AG04449 (cell line): ENCODE measurements around the gene COQ3.

Source experiments
- CTCF ChIA-PET: fragments of 350-600 bp; formaldehyde crosslinking; extraction: SDS; loops from one replicate; lab custom pipeline; 2021; ENCODE audit warnings: antibody characterized with exemption; lab: Yijun Ruan, JAX
- POLR2A ChIA-PET: fragments of 400-600, 350-600 bp; formaldehyde crosslinking; extraction: SDS; loops from one replicate; lab custom pipeline; 2020; ENCODE audit warnings: antibody characterized with exemption, inconsistent platforms; lab: Yijun Ruan, JAX
- DNase-seq: peaks from one replicate; pipeline ENCODE4 v3.0.0-alpha.2; 2010; ENCODE audit warnings: low read depth, low spot score
- H3K4me3 ChIP-seq: 2 replicates; pipeline ENCODE4 v1.5.1; 2011; ENCODE audit warnings: low read depth, mild to moderate bottlenecking, control low read depth, low read length
- CTCF ChIP-seq: IDR thresholded peaks from one replicate; pipeline ENCODE4 v1.5.1; 2011; ENCODE audit warnings: mild to moderate bottlenecking, moderate library complexity, low read length, control low read depth, inconsistent platforms; ENCODE audit not compliant: insufficient read depth; ENCODE audit errors: missing control alignments

The COQ3 gene

GRCh38 chr6:99426451-99426757 is 32.4 kb upstream of the COQ3 start:
- DNase-seq: no peak
- TF ChIP-seq CTCF: no peak
- H3K4me3 ChIP-seq: peak overlapping the region; percentile 76
- ChIA-PET POLR2A (interaction anchor here (1.6 kb wide), 1 partner anchor 33 kb away, joined by 4 read pairs; the partner anchor contains the start of gene COQ3), CTCF (interaction anchor here (0.8 to 3.7 kb wide), 14 partner anchors 8 to 154 kb away, joined by 3 to 34 read pairs (median 4); no protein-coding TSS in a partner anchor)

- peak overlapping the region; percentile 76 for H3K4me3 ChIP-seq
- ChIA-PET CTCF (interaction anchor here (0.8 to 3.7 kb wide), 14 partner anchors 8 to 154 kb away, joined by 3 to 34 read pairs (median 4); no protein-coding TSS in a partner anchor), POLR2A (interaction anchor here (1.6 kb wide), 1 partner anchor 32 kb away, joined by 4 read pairs; the partner anchor contains the start of gene COQ3)
- no peak for DNase-seq
- TF ChIP-seq CTCF: peak; percentile 46
Observed at GRCh38 chr6:99425647-99426450, 31.9 kb upstream of the COQ3 start.

GRCh38 chr6:99424761-99425646 is 31.0 kb upstream of the COQ3 start, which contains the start of gene PNISR:
PNISR (minus strand) TSS chr6:99425308; CDS start chr6:99414659, 10,649 bp downstream.
- peak within 1 kb of the TSS; percentile 76 for H3K4me3 ChIP-seq
- DNase-seq: peak; percentile 97
- TF ChIP-seq CTCF: no peak
- ChIA-PET POLR2A (interaction anchor here (1.2 to 1.6 kb wide), 2 partner anchors 31 to 97 kb away, joined by 4 to 5 read pairs; partner anchors contain the start of gene COQ3), CTCF (interaction anchor here (1.1 to 3.7 kb wide), 9 partner anchors 8 to 112 kb away, joined by 3 to 34 read pairs (median 5); no protein-coding TSS in a partner anchor)

GRCh38 chr6:99424022-99424421 is 30.0 kb upstream of the COQ3 start:
- DNase-seq: no peak
- POLR2A ChIA-PET: interaction anchor here (1.2 kb wide), 1 partner anchor 98 kb away, joined by 5 read pairs; no protein-coding TSS in a partner anchor
- TF ChIP-seq CTCF: no peak

GRCh38 chr6:99422912-99423311 is 28.9 kb upstream of the COQ3 start:
- no peak overlapping the region for H3K4me3 ChIP-seq
- CTCF ChIA-PET: interaction anchor here (1.8 kb wide), 1 partner anchor 92 kb away, joined by 5 read pairs; no protein-coding TSS in a partner anchor
- TF ChIP-seq CTCF: no peak
- no peak for DNase-seq
- POLR2A ChIA-PET: no interaction called here

More at GRCh38 chr6:99424022-99424421, 30.0 kb upstream of the COQ3 start:
- CTCF ChIA-PET: interaction anchor here (1.0 to 3.7 kb wide), 5 partner anchors 9 to 93 kb away, joined by 3 to 34 read pairs (median 5); no protein-coding TSS in a partner anchor
- H3K4me3 ChIP-seq: peak overlapping the region; percentile 76
